ENCODE measurements around the gene GSE1. TPM values are rescaled to one million over a fixed set of nuclear protein-coding genes. Genes with fewer than 3 reads are reported as not detected.

Gene GSE1
- total RNA-seq, 1 experiment from 2014 or later: 90.2 TPM

GRCh38 chr16:85658504-85659326, 45.6 kb downstream of the GSE1 start:
- Histone ChIP-seq H3K4me3 (replicated peaks in 1 of 2; ENCODE audit: low read depth in 1 of 2, low read length in 2 of 2) (no peak overlapping the region), H3K9me2 (ENCODE audit: insufficient read depth) (no peaks in the 10 kb centered on the region), H3K27me3 (ENCODE audit: insufficient read depth, low read length) (no peaks in the 10 kb centered on the region), H4K20me1 (ENCODE audit: insufficient read depth) (no peaks in the 10 kb centered on the region; the same call in 1 of the 2 replicates), H3K4me2 (ENCODE audit: low read length) (no peak overlapping the region), H2AFZ (ENCODE audit: low read depth, low read length, poor library complexity, severe bottlenecking) (no peak overlapping the region), H3K4me1 (ENCODE audit: control insufficient read depth in 1 of 2, insufficient read depth in 2 of 2, low read length in 2 of 2) (peaks cover 0 to 7% of the 10 kb centered on the region in 2 experiments; a peak in 1 of 4 replicates), H3K36me3 (ENCODE audit: control insufficient read depth in 1 of 2, insufficient read depth in 2 of 2, low read length in 2 of 2) (peaks cover 51 to 64% of the 10 kb centered on the region in 2 experiments), H3K9ac (ENCODE audit: low read length) (no peak overlapping the region), H3K27ac (ENCODE audit: low read depth, low read length) (no peak overlapping the region; the same call in 1 of the 2 replicates), H3K9me3 (ENCODE audit: control insufficient read depth in 1 of 2, insufficient read depth in 1 of 2, low read depth in 1 of 2, low read length in 2 of 2) (no peaks in the 10 kb centered on the region), H3K79me2 (ENCODE audit: insufficient read depth, low read length) (no peaks in the 10 kb centered on the region)
- BruUV-seq (replicated peaks): no TSS peak
- no peak for TF ChIP-seq CBX3 (IDR thresholded peaks at IDR 0.05; ENCODE audit: low read depth)
- TF ChIP-seq POLR2AphosphoS5 (IDR thresholded peaks at IDR 0.05; ENCODE audit: low read depth, low read length): no peak
- TF ChIP-seq ZNF274 (IDR thresholded peaks at IDR 0.05; ENCODE audit: low read depth, low read length): no peak
- TF ChIP-seq CTCF (IDR thresholded peaks at IDR 0.05 in 2 of 3, conservative IDR thresholded peaks at IDR 0.05 in 1 of 3; ENCODE audit: borderline replicate concordance in 1 of 3, insufficient read depth in 1 of 3, low read depth in 2 of 3, low read length in 2 of 3): no peak
- TF ChIP-seq SIN3A (IDR thresholded peaks at IDR 0.05; ENCODE audit: low read depth): no peak
- TF ChIP-seq POLR2A (IDR thresholded peaks at IDR 0.05; ENCODE audit: borderline replicate concordance, extremely low read depth, insufficient read depth, insufficient read length): no peak
- no peak for TF ChIP-seq EZH2phosphoT487 (IDR thresholded peaks at IDR 0.05; ENCODE audit: borderline replicate concordance)
- TF ChIP-seq ZBTB33 (IDR thresholded peaks at IDR 0.05; ENCODE audit: extremely low read depth, insufficient replicate concordance, low read length): no peak
- TF ChIP-seq YY1 (IDR thresholded peaks at IDR 0.05; ENCODE audit: extremely low read depth, insufficient replicate concordance, low read depth, low read length): no peak
- no peak for TF ChIP-seq MAX (IDR thresholded peaks at IDR 0.05)
- no peak for TF ChIP-seq ATF3 (IDR thresholded peaks at IDR 0.05)
- POLR2A ChIA-PET: no interaction called here
- RAD21 ChIA-PET (ENCODE audit: low non-redundant PET in 1 of 2, low total read pairs in 2 of 2, uncharacterized antibody in 2 of 2, unreplicated experiment in 2 of 2): no interaction called here
- ATAC-seq (no peak), DNase-seq (ENCODE audit: low read depth, low spot score) (no peak)
- CTCF ChIA-PET: interaction anchor here (0.6 to 1.8 kb wide), 10 partner anchors 9 to 393 kb away, joined by 3 to 5 read pairs (median 3); no protein-coding TSS in a partner anchor
- intact Hi-C loops (cut with micrococcal nuclease): loop anchor here (2.0 to 5.0 kb wide), 2 partner anchors 59 to 102 kb away; no protein-coding TSS in a partner anchor
